ENCODE measurements around the gene TRIM56.
"Not testable (repeated sequence)": the region's sequence is repeated elsewhere in the genome, so short reads cannot be mapped to it uniquely, and the experiment has no call there.

Gene TRIM56

GRCh38 chr7:101113836-101114235 lies 28.6 kb downstream of the TRIM56 start:
- DNase-seq (ENCODE audit: low read depth), result no peak

GRCh38 chr7:101114492-101114891 lies 29.2 kb downstream of the TRIM56 start:
- DNase-seq (ENCODE audit: low read depth), result no peak

GRCh38 chr7:101115215-101115614 lies 29.9 kb downstream of the TRIM56 start:
- DNase-seq (ENCODE audit: low read depth), result no peak

- no peak for DNase-seq (ENCODE audit: low read depth)
These were observed 31.6 kb downstream of the TRIM56 start for GRCh38 chr7:101116898-101117297.

GRCh38 chr7:101118856-101119255 lies 33.6 kb downstream of the TRIM56 start:
- no peak for DNase-seq (ENCODE audit: low read depth)

GRCh38 chr7:101119876-101120275 lies 34.6 kb downstream of the TRIM56 start:
- DNase-seq (ENCODE audit: low read depth), result no peak

GRCh38 chr7:101120315-101120714 lies 35.0 kb downstream of the TRIM56 start:
- no peak for DNase-seq (ENCODE audit: low read depth)

GRCh38 chr7:101121631-101121990 lies 36.3 kb downstream of the TRIM56 start:
- not testable (repeated sequence) for DNase-seq (ENCODE audit: low read depth)

- no peak for DNase-seq (ENCODE audit: low read depth)
These were observed 37.0 kb downstream of the TRIM56 start for GRCh38 chr7:101121991-101122932.

GRCh38 chr7:101122933-101123702 lies 37.8 kb downstream of the TRIM56 start:
- no peak for DNase-seq (ENCODE audit: low read depth)

GRCh38 chr7:101123703-101124068 lies 38.4 kb downstream of the TRIM56 start:
- no peak for DNase-seq (ENCODE audit: low read depth)

GRCh38 chr7:101124376-101125056 lies 39.2 kb downstream of the TRIM56 start:
- DNase-seq (ENCODE audit: low read depth), result no peak

- no peak for DNase-seq (ENCODE audit: low read depth)
These were observed 40.8 kb downstream of the TRIM56 start for GRCh38 chr7:101125989-101126650.

- peak; percentile 17 for DNase-seq (ENCODE audit: low read depth)
These were observed 41.6 kb downstream of the TRIM56 start, which contains the start of gene SERPINE1 for GRCh38 chr7:101126651-101127459. Gene SERPINE1 (plus strand): TSS chr7:101127104. CDS start chr7:101128394, 1,290 bp downstream.

- DNase-seq (ENCODE audit: low read depth), result no peak
These were observed 42.3 kb downstream of the TRIM56 start for GRCh38 chr7:101127460-101128039.

GRCh38 chr7:101128040-101128834 lies 43.0 kb downstream of the TRIM56 start:
- no peak for DNase-seq (ENCODE audit: low read depth)

- no peak for DNase-seq (ENCODE audit: low read depth)
These were observed 44.4 kb downstream of the TRIM56 start for GRCh38 chr7:101129603-101130117.

- DNase-seq (ENCODE audit: low read depth), result not testable (repeated sequence)
These were observed 47.6 kb downstream of the TRIM56 start for GRCh38 chr7:101132626-101133600.
